Fibroblast of mammary gland (primary cell): Measurements from ENCODE around the gene SLC39A12.
"Not testable (repeated sequence)": the region's sequence is repeated elsewhere in the genome, so short reads cannot be mapped to it uniquely, and the experiment has no call there.

Experiments used
- DNase-seq: peaks from one replicate; pipeline ENCODE4 v3.0.0-alpha.2; 2010; ENCODE audit warnings: low read depth
- H3K4me3 ChIP-seq: 2 replicates; pipeline ENCODE4 v1.5.1; 2011; ENCODE audit warnings: low read depth, mild to moderate bottlenecking, low read length, moderate library complexity; ENCODE audit not compliant: control insufficient read depth
- CTCF ChIP-seq: conservative IDR thresholded peaks from 2 replicates; pipeline ENCODE4 v1.5.1; 2011; ENCODE audit warnings: low read depth, low read length, inconsistent platforms; ENCODE audit not compliant: control insufficient read depth, insufficient read depth

Gene SLC39A12

GRCh38 chr10:17923728-17924127, 28.0 kb upstream of the SLC39A12 start:
- no peak for TF ChIP-seq CTCF
- peak; percentile 96 for DNase-seq
- H3K4me3 ChIP-seq: no peak overlapping the region

DNA sequence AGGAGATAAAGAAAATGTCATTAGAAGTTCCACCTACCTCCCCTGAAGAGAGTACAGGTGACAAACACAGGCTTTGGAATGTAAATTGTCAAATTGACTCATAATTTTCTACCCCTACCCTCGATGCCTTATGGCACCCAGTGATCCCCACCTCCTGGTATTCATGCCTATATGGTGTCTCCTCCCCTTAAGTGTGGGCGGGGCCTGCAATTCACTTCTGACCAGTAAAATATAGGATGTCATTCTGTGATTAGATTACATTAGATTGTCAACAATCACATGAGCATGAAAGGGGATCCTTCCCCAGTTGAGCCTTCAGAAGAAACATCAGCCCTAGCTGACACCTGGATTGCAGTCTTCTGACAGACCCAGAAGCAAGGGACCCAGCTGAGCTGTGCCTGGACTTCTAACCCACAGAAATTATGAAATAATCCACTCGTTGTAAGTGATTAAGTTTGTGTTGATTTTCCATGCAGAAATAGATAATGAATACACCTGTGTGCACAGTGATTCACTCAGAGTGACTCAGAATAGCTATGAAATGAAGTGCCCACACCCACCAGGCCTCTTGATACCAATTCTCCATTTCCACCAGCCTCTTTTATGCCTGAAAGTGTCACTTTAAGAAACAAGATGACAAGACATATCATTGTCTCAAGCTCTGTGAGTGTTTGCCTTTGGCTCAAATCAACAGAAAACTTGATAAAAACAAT, 8.5 kb upstream of the SLC39A12 start:
- no peak overlapping the region for H3K4me3 ChIP-seq
- no peak for DNase-seq
- TF ChIP-seq CTCF: no peak

DNA sequence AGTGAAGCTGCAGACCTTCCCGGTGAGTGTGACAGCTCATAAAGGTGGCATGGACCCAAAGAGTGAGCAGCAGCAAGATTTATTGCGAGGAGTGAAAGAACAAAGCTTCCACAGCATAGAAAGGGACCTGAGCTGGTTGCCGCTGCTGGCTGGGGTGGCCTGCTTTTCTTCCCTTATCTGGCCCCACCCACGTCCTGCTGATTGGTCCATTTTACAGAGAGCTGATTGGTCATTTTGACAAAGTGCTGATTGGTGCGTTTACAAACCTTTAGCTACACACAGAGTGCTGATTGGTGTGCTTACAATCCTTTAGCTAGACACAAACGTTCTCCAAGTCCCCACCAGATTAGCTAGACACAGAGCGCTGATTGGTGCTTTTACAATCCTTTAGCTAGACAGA, 1.4 kb upstream of the SLC39A12 start:
- DNase-seq, H3K4me3 ChIP-seq: not testable (repeated sequence)

DNA sequence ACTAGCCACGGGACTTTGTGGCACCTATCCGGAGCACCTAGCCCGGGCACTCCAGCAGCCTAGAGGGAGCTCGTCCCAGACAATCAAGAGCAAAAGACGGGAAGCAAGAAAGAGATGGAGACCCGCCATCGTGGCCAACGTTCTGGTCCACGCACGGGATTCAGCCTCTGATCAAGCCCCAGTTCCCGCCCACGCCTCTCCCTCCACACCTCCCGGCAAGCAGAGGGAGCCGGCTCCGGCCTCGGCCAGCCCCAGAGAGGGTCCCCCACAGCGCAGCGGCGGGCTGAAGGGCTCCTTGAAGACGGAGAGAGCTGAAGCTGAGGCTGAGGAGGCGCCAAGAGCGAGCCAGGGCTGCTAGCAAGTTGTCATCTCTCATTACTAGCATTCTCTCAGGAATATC, 992 bp upstream of the SLC39A12 start:
- no peak for TF ChIP-seq CTCF
- H3K4me3 ChIP-seq: no peak overlapping the region
- no peak for DNase-seq

DNA sequence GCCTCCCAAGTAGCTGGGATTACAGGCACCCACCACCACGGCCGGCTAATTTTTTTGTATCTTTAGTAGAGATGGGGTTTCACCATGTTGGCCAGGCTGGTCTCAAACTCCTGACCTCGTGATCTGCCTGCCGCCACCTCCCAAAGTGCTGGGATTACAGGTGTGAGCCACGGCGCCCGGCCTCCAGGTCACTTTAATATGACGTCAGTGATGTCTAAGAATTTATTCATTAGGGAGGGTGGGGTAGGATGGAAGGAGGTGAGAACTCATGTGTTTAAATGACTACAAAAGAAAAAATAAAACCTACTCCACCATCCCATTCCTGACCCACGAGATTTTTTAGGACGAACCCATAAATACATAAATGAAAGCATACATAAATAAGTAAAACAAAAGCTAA, 2.7 kb downstream of the SLC39A12 start:
- H3K4me3 ChIP-seq, DNase-seq: not testable (repeated sequence)

- DNase-seq: peak; percentile 73
- no peak overlapping the region for H3K4me3 ChIP-seq
- no peak for TF ChIP-seq CTCF
These were observed 3.1 kb downstream of the SLC39A12 start for GRCh38 chr10:17954861-17955260.

DNA sequence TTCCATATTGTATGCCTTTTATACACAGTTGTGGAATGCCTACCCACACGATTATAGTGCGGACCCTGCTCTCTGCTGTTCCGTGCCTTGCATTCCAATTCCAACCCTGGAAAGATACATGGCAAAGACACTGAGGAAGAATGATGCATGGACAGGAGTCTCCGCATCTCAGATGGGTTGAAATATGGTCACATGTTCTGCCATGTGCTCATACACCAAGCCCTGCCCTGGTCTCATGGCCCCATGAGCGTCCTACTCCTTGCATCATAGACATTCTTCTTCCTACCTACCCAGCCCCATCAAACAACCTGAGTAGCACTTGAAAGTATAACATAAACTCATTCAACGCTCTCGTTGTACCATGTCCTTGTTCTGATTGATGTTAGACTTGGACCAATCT, 6.3 kb downstream of the SLC39A12 start:
- no peak overlapping the region for H3K4me3 ChIP-seq
- DNase-seq: no peak
- no peak for TF ChIP-seq CTCF

DNA sequence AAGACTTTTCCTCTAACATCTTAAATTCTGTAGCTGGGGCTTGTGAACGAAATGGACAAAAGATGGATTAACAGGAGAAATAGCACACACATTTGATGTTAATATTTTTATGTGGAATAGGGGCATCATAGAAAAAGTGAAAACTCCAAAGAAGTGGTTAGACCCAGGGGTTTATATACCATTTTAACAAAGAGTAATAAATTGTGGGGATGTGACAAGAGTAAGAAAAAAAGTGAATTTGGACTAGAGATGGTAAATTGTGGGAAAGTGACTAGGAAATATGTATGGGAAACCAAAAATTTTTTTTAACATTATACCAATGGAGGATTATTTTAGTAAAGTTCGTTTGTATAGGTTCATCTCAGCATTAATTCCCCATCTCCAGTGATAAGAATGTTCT, 8.2 kb downstream of the SLC39A12 start:
- TF ChIP-seq CTCF: no peak
- H3K4me3 ChIP-seq: no peak overlapping the region
- DNase-seq: no peak
